Brain pericyte (primary cell): ENCODE measurements around the gene ANAPC13.

Source experiments
- DNase-seq: peaks from one replicate; pipeline ENCODE4 v3.0.0-alpha.2; 2012; ENCODE audit warnings: low read depth, low spot score

ANAPC13 gene

GRCh38 chr3:134453631-134454030, 32.2 kb downstream of the ANAPC13 start:
- no peak for DNase-seq

GRCh38 chr3:134449951-134450350, 35.8 kb downstream of the ANAPC13 start:
- DNase-seq, result no peak

- no peak for DNase-seq
These were observed 36.5 kb downstream of the ANAPC13 start for GRCh38 chr3:134449277-134449676.

GRCh38 chr3:134448664-134449063, 37.1 kb downstream of the ANAPC13 start:
- DNase-seq, result no peak

GRCh38 chr3:134447351-134447750, 38.4 kb downstream of the ANAPC13 start:
- DNase-seq, result no peak

GRCh38 chr3:134446800-134447199, 39.0 kb downstream of the ANAPC13 start:
- DNase-seq, result no peak

- no peak for DNase-seq
These were observed 40.1 kb downstream of the ANAPC13 start for GRCh38 chr3:134445636-134446035.

- DNase-seq, result no peak
These were observed 40.7 kb downstream of the ANAPC13 start for GRCh38 chr3:134445095-134445494.

- no peak for DNase-seq
These were observed 44.0 kb downstream of the ANAPC13 start for GRCh38 chr3:134441821-134442220.

GRCh38 chr3:134441321-134441720, 44.5 kb downstream of the ANAPC13 start:
- no peak for DNase-seq

- no peak for DNase-seq
These were observed 48.5 kb downstream of the ANAPC13 start for GRCh38 chr3:134437211-134437752.

GRCh38 chr3:134432236-134432635, 53.5 kb downstream of the ANAPC13 start:
- DNase-seq, result no peak

- DNase-seq, result no peak
These were observed 54.8 kb downstream of the ANAPC13 start for GRCh38 chr3:134430950-134431445.

- no peak for DNase-seq
These were observed 55.6 kb downstream of the ANAPC13 start for GRCh38 chr3:134430174-134430573.

- DNase-seq, result no peak
These were observed 57.4 kb downstream of the ANAPC13 start for GRCh38 chr3:134428401-134428800.
